Fibroblast of lung (primary cell): ENCODE results near the gene SLAMF1. TPM values are rescaled to one million over a fixed set of nuclear protein-coding genes. Genes with fewer than 3 reads are reported as not detected.

Source experiments
- DNase-seq, 2 donors: peaks; one replicate each; pipeline versions ENCODE4 v3.0.0 to v3.0.0-alpha.2; 2010; ENCODE audit warnings: low read depth in 2 of 2
- H2AFZ ChIP-seq: 2 replicates; pipeline ENCODE4 v1.5.1; 2012; ENCODE audit warnings: low read length, control low read depth, inconsistent platforms
- H3K27ac ChIP-seq: 2 replicates; pipeline ENCODE4 v1.5.1; 2011; ENCODE audit warnings: low read length, control low read depth; ENCODE audit not compliant: insufficient read depth
- H3K27me3 ChIP-seq: 2 replicates; pipeline ENCODE4 v1.5.1; 2011; ENCODE audit warnings: mild to moderate bottlenecking, low read length; ENCODE audit not compliant: control insufficient read depth, insufficient read depth
- H3K36me3 ChIP-seq: 2 replicates; pipeline ENCODE4 v1.5.1; 2011; ENCODE audit warnings: low read length; ENCODE audit not compliant: control insufficient read depth, insufficient read depth
- H3K4me1 ChIP-seq: 2 replicates; pipeline ENCODE4 v1.5.1; 2011; ENCODE audit warnings: low read length; ENCODE audit not compliant: control insufficient read depth, insufficient read depth; ENCODE audit errors: extremely low read depth
- H3K4me2 ChIP-seq: 2 replicates; pipeline ENCODE4 v1.5.1; 2011; ENCODE audit warnings: low read length, control low read depth; ENCODE audit not compliant: insufficient read depth; ENCODE audit errors: extremely low read depth
- H3K4me3 ChIP-seq, 4 experiments: fragments of 200-600 bp in 1 of 4; sonication (generic) in 1 of 4; replicated peaks in 1 of 4; 2 replicates each; pipeline ENCODE4 v1.5.1; 2011 to 2016; ENCODE audit warnings: low read length in 4 of 4, low read depth in 3 of 4, mild to moderate bottlenecking in 3 of 4, control low read depth in 2 of 4, inconsistent platforms in 1 of 4, mixed read lengths in 1 of 4; ENCODE audit not compliant: insufficient read depth in 1 of 4; ENCODE audit errors: control extremely low read depth in 1 of 4
- H3K79me2 ChIP-seq: 2 replicates; pipeline ENCODE4 v1.5.1; 2012; ENCODE audit warnings: mild to moderate bottlenecking, low read length, inconsistent platforms; ENCODE audit not compliant: control insufficient read depth, insufficient read depth
- H3K9ac ChIP-seq: 2 replicates; pipeline ENCODE4 v1.5.1; 2011; ENCODE audit warnings: mild to moderate bottlenecking, low read length, control low read depth; ENCODE audit not compliant: insufficient read depth
- H3K9me3 ChIP-seq: 2 replicates; pipeline ENCODE4 v1.5.1; 2012; ENCODE audit warnings: low read depth, low read length; ENCODE audit not compliant: control insufficient read depth, insufficient read depth
- H4K20me1 ChIP-seq: 2 replicates; pipeline ENCODE4 v1.5.1; 2011; ENCODE audit warnings: low read length; ENCODE audit not compliant: control insufficient read depth, insufficient read depth; ENCODE audit errors: extremely low read depth
- EZH2 ChIP-seq: IDR thresholded peaks from 2 replicates; pipeline ENCODE4 v1.5.1; 2012; ENCODE audit warnings: low read length, control low read depth, mild to moderate bottlenecking; ENCODE audit errors: missing control alignments
- polyA plus RNA-seq, 2 donors: library from polyadenylated mRNA; depleted of rRNA in 1 of 2; stranded (reverse) in 1 of 2; unstranded in 1 of 2; fragments of >200 nt; gene quantifications; 2 replicates each; pipeline ENCODE4 v1.2.1, GENCODE V29; 2011 to 2012; ENCODE audit warnings: missing spikeins in 1 of 2
- total RNA-seq: library from RNA; depleted of rRNA; stranded (reverse); fragments of >200 nt; gene quantifications from 2 replicates; pipeline ENCODE4 v1.2.1, GENCODE V29; 2014
- TF ChIP-seq, protein P1 (sequence below), 2 donors: IDR thresholded peaks in 1 of 2; conservative IDR thresholded peaks in 1 of 2; 1 replicate in 1 of 2; 2 replicates in 1 of 2; pipeline ENCODE4 v1.5.1; 2011 to 2012; ENCODE audit warnings: low read length in 2 of 2, control low read depth in 1 of 2, inconsistent platforms in 1 of 2, low read depth in 1 of 2, mild to moderate bottlenecking in 1 of 2

SLAMF1 gene
- total and polyA plus RNA-seq, 2 donors (not counting 1 experiment from before 2014, with no cell fraction given), result not detected

DNA sequence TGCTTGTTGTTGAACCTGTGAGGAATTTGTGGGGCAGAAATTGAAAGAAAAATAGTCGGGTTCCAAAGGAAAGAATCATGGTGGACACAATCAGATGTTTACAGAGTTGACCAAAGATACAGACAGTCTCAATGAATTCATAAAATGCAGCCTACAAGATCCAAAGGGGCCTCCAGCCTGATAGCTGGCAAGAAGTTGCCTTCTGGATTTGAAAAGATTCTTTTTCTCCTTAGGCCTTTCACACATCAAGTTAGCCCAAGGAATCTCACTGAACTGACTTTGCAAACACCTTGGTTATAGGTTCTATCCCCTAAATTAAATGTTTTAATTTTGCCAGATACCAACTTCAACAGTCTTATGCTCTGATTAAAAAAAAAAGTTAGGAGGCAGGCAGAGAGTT lies 21.5 kb downstream of the SLAMF1 start:
- Histone ChIP-seq H3K4me2 (no peak overlapping the region), H3K9me3 (no peaks in the 10 kb centered on the region), H4K20me1 (no peaks in the 10 kb centered on the region), H3K27ac (no peak overlapping the region), H3K36me3 (no peaks in the 10 kb centered on the region), H3K9ac (no peak overlapping the region), H3K79me2 (no peaks in the 10 kb centered on the region), H3K27me3 (no peaks in the 10 kb centered on the region), H2AFZ (no peak overlapping the region), H3K4me1 (no peaks in the 10 kb centered on the region), H3K4me3 (no peak overlapping the region)
- no peak for DNase-seq
- TF ChIP-seq, protein P1, sequence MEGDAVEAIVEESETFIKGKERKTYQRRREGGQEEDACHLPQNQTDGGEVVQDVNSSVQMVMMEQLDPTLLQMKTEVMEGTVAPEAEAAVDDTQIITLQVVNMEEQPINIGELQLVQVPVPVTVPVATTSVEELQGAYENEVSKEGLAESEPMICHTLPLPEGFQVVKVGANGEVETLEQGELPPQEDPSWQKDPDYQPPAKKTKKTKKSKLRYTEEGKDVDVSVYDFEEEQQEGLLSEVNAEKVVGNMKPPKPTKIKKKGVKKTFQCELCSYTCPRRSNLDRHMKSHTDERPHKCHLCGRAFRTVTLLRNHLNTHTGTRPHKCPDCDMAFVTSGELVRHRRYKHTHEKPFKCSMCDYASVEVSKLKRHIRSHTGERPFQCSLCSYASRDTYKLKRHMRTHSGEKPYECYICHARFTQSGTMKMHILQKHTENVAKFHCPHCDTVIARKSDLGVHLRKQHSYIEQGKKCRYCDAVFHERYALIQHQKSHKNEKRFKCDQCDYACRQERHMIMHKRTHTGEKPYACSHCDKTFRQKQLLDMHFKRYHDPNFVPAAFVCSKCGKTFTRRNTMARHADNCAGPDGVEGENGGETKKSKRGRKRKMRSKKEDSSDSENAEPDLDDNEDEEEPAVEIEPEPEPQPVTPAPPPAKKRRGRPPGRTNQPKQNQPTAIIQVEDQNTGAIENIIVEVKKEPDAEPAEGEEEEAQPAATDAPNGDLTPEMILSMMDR (conservative IDR thresholded peaks at IDR 0.05 in 1 of 2, IDR thresholded peaks at IDR 0.05 in 1 of 2; ENCODE audit: low read depth in 1 of 2, low read length in 2 of 2), result no peak
- TF ChIP-seq EZH2, result no peak

DNA sequence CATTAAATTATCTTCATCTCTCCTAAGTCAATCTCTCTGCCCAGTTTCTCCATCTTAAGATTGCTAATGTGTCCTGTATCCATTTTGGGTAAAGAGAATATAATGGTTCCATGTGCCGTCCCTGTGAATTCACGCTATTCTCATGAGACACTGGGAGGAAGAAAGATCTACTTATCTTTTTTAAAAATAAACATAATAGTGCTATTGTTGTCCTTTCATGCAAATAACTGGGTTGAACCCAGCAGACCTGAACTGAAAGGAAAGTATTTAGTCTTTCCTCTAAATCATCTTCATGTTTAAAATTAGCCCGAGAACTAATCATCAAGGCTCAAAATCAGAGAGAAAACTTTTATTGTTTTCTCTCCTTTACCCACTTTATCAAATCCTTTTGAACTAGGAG lies 22.4 kb downstream of the SLAMF1 start:
- Histone ChIP-seq H3K4me2 (no peak overlapping the region), H3K9ac (no peak overlapping the region), H3K27ac (no peak overlapping the region), H3K27me3 (no peaks in the 10 kb centered on the region), H4K20me1 (no peaks in the 10 kb centered on the region), H3K36me3 (no peaks in the 10 kb centered on the region), H3K79me2 (no peaks in the 10 kb centered on the region), H3K9me3 (no peaks in the 10 kb centered on the region), H2AFZ (no peak overlapping the region), H3K4me3 (no peak overlapping the region), H3K4me1 (no peaks in the 10 kb centered on the region)
- no peak for DNase-seq
- TF ChIP-seq, protein P1 (conservative IDR thresholded peaks at IDR 0.05 in 1 of 2, IDR thresholded peaks at IDR 0.05 in 1 of 2; ENCODE audit: low read depth in 1 of 2, low read length in 2 of 2), result no peak
- no peak for TF ChIP-seq EZH2

GRCh38 chr1:160623862-160624261 lies 23.0 kb downstream of the SLAMF1 start:
- no peaks in the 10 kb centered on the region for H3K79me2 ChIP-seq
- H3K4me2 ChIP-seq, result no peak overlapping the region
- no peaks in the 10 kb centered on the region for H3K9me3 ChIP-seq
- H3K36me3 ChIP-seq, result no peaks in the 10 kb centered on the region
- H4K20me1 ChIP-seq, result no peaks in the 10 kb centered on the region
- TF ChIP-seq, protein P1 (conservative IDR thresholded peaks at IDR 0.05 in 1 of 2, IDR thresholded peaks at IDR 0.05 in 1 of 2; ENCODE audit: low read depth in 1 of 2, low read length in 2 of 2), result no peak
- TF ChIP-seq EZH2, result no peak
- DNase-seq, result no peak
- H3K27me3 ChIP-seq, result no peaks in the 10 kb centered on the region
- no peak overlapping the region for H3K27ac ChIP-seq
- no peak overlapping the region for H2AFZ ChIP-seq
- H3K4me1 ChIP-seq, result no peaks in the 10 kb centered on the region
- no peak overlapping the region for H3K9ac ChIP-seq
- H3K4me3 ChIP-seq, result no peak overlapping the region
